ENCODE measurements around the gene WDR74.

DNA sequence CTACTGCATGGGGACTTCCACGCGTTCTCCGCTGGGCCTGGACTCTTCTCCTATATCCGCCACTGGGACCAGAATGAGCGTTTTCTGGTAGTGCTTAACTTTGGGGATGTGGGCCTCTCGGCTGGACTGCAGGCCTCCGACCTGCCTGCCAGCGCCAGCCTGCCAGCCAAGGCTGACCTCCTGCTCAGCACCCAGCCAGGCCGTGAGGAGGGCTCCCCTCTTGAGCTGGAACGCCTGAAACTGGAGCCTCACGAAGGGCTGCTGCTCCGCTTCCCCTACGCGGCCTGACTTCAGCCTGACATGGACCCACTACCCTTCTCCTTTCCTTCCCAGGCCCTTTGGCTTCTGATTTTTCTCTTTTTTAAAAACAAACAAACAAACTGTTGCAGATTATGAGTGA is 49.0 kb upstream of the WDR74 start:
- TF ChIP-seq, protein P1, sequence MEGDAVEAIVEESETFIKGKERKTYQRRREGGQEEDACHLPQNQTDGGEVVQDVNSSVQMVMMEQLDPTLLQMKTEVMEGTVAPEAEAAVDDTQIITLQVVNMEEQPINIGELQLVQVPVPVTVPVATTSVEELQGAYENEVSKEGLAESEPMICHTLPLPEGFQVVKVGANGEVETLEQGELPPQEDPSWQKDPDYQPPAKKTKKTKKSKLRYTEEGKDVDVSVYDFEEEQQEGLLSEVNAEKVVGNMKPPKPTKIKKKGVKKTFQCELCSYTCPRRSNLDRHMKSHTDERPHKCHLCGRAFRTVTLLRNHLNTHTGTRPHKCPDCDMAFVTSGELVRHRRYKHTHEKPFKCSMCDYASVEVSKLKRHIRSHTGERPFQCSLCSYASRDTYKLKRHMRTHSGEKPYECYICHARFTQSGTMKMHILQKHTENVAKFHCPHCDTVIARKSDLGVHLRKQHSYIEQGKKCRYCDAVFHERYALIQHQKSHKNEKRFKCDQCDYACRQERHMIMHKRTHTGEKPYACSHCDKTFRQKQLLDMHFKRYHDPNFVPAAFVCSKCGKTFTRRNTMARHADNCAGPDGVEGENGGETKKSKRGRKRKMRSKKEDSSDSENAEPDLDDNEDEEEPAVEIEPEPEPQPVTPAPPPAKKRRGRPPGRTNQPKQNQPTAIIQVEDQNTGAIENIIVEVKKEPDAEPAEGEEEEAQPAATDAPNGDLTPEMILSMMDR (conservative IDR thresholded peaks at IDR 0.05 in 1 of 2, IDR thresholded peaks at IDR 0.05 in 1 of 2; ENCODE audit: low read depth in 1 of 2, low read length in 2 of 2) = no peak
- TF ChIP-seq EZH2 (IDR thresholded peaks at IDR 0.05; ENCODE audit: low read length, missing control alignments) = no peak

All from fibroblast of lung (primary cell).